ENCODE measurements around the gene ELMO1. TPM values are rescaled to one million over a fixed set of nuclear protein-coding genes. Genes with fewer than 3 reads are reported as not detected.

The ELMO1 gene
- total RNA-seq, 1 experiment from 2014 or later, result 7.8 TPM

- no peak overlapping the region for H3K4ac ChIP-seq (ENCODE audit: low read depth, low read length)
- Mint-ChIP-seq H3K27ac (no peak overlapping the region), H3K36me3 (ENCODE audit: insufficient read depth in 1 of 3, low read depth in 3 of 3) (no peaks in the 10 kb centered on the region), H3K4me1 (peaks cover 21 to 31% of the 10 kb centered on the region in 2 experiments), H3K9me3 (no peaks in the 10 kb centered on the region), H3K4me3 (no peak overlapping the region), H3K27me3 (ENCODE audit: low read depth) (no peaks in the 10 kb centered on the region; the same call in 1 of the 2 replicates)
- H2BK12ac ChIP-seq (ENCODE audit: insufficient read length, low read depth, low read length), result no peak overlapping the region
- H3T11ph ChIP-seq (ENCODE audit: low read length), result no peak overlapping the region
- no peak overlapping the region for H4K91ac ChIP-seq (ENCODE audit: insufficient read length, low read depth, low read length)
- WGBS (ENCODE audit: extremely low coverage, insufficient read length, low lambda C conversion rate), result no CpG with 5 or more reads among the region's 4 CpGs
- peak overlapping the region; percentile 28 for H3K4me2 ChIP-seq (ENCODE audit: insufficient read depth, insufficient read length, low read length)
- no peaks in the 10 kb centered on the region for H3K9me3 ChIP-seq (ENCODE audit: control insufficient read depth, low read depth, low read length)
- H2BK15ac ChIP-seq (ENCODE audit: low read depth, low read length), result no peak overlapping the region
- H3K14ac ChIP-seq (ENCODE audit: insufficient read depth, low read length), result no peak overlapping the region
- H3K9ac ChIP-seq (ENCODE audit: extremely low read depth, insufficient read length, low read length), result no peak overlapping the region
- no peak overlapping the region for H2BK5ac ChIP-seq (ENCODE audit: insufficient read length, low read length)
- no peak overlapping the region for H3K56ac ChIP-seq (ENCODE audit: insufficient read length, low read depth, low read length)
- H3K27ac ChIP-seq (ENCODE audit: insufficient read length, low read depth, low read length), result no peak overlapping the region
- no peaks in the 10 kb centered on the region for H3K27me3 ChIP-seq (ENCODE audit: insufficient read depth, low read length)
- no peak overlapping the region for H3K18ac ChIP-seq (ENCODE audit: insufficient read length, low read depth, low read length)
- H3K23ac ChIP-seq (ENCODE audit: insufficient read length, low read depth, low read length), result no peak overlapping the region
- no peak overlapping the region for H2BK20ac ChIP-seq (ENCODE audit: low read depth, low read length, poor library complexity, severe bottlenecking)
- H3K79me2 ChIP-seq (ENCODE audit: insufficient read depth, low read length), result no peaks in the 10 kb centered on the region; the same call in 1 of the 2 replicates
- no peak overlapping the region for H2AK5ac ChIP-seq (ENCODE audit: insufficient read length, low read length)
- no peak overlapping the region for H4K8ac ChIP-seq (replicated peaks; ENCODE audit: insufficient read length, low read depth, low read length)
- no peak for DNase-seq
- no peak overlapping the region for H2AFZ ChIP-seq (ENCODE audit: low read length)
- H3K23me2 ChIP-seq (ENCODE audit: insufficient read length, low read depth, low read length, poor library complexity, severe bottlenecking), result no peaks in the 10 kb centered on the region
- no peak overlapping the region for H2BK120ac ChIP-seq (ENCODE audit: low read depth, low read length, poor library complexity, severe bottlenecking)
- no peaks in the 10 kb centered on the region; the same call in 1 of the 2 replicates for H3K4me1 ChIP-seq (ENCODE audit: insufficient read depth, low read length)
- no peaks in the 10 kb centered on the region for H4K20me1 ChIP-seq (ENCODE audit: control insufficient read depth, insufficient read depth, insufficient read length)
- peak; percentile 74 for TF ChIP-seq CTCF (conservative IDR thresholded peaks at IDR 0.05)
- H4K5ac ChIP-seq (ENCODE audit: insufficient read length, low read depth, low read length), result no peak overlapping the region
- no peaks in the 10 kb centered on the region for H3K79me1 ChIP-seq (ENCODE audit: insufficient read depth, low read depth, low read length, poor library complexity, severe bottlenecking)
These were observed 47.0 kb upstream of the ELMO1 start for GRCh38 chr7:37495574-37496184.
